ENCODE data around the gene PAFAH1B2.
A peak's percentile ranks its signal among the peaks of the same experiment; 100 is the strongest.

The PAFAH1B2 gene

DNA sequence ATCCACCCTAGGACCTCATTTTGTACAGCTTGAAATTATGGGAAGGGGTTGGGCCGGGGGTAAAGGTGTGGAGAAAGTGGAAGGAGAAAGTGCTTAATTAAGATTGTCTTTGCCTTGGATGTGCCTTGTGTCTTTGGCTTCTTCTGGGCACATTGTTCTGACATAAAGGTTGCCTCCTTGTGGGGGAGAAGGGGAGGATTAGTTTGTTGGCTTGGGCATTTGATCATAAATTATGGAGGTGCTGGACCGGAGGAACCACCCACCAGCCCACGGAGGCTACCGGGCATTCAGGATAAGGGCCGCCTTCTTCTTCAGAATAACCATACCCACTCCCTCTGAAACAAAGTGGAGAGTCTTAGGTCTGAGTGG, 1.3 kb downstream of the PAFAH1B2 start:
- no peak for FAIRE-seq
- peak; percentile 25 for DNase-seq (ENCODE audit: insufficient read length, low spot score)
- no peak for TF ChIP-seq POLR2A (IDR thresholded peaks at IDR 0.05; ENCODE audit: low read depth, low read length)

DNA sequence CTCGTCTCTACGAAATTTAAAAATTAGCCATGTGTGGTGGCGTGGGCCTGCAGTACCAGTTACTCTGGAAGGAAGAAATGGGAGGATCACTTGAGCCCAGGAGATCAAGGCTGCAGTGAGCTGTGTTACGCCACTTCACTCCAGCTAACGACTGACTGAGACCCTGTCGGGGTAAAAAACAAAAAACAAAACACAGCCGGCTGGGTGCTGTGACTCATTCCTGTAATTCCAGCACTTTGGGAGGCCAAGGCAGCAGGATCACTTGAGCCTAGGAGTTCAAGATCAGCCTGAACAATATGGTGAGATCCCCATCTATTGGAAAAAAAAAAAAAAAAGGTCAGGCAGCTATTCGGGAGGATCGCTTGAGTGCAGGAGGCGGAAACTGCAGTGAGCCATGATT, 2.4 kb downstream of the PAFAH1B2 start:
- TF ChIP-seq POLR2A (IDR thresholded peaks at IDR 0.05; ENCODE audit: low read depth, low read length): no peak
- no peak for FAIRE-seq
- DNase-seq (ENCODE audit: insufficient read length, low spot score): no peak

DNA sequence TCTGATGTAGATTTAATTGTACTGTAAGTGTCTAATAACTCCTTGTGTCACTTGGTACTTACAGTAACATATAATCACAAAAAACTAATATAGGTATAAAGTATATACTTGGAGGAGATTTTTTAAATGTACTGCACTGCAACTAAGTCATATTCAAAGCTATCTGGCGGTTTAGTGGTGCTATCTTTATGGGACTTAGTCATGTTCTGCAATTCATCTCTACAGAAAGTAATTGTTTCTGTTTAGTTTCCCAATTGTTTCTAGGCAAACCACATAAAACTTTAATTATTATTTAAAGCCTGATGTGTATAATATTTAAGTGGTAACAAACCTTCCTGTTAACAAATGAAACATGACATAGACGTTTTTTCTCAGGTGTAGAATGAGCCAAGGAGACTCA, 8.0 kb downstream of the PAFAH1B2 start:
- FAIRE-seq: no peak
- no peak for TF ChIP-seq POLR2A (IDR thresholded peaks at IDR 0.05; ENCODE audit: low read depth, low read length)
- no peak for DNase-seq (ENCODE audit: insufficient read length, low spot score)

DNA sequence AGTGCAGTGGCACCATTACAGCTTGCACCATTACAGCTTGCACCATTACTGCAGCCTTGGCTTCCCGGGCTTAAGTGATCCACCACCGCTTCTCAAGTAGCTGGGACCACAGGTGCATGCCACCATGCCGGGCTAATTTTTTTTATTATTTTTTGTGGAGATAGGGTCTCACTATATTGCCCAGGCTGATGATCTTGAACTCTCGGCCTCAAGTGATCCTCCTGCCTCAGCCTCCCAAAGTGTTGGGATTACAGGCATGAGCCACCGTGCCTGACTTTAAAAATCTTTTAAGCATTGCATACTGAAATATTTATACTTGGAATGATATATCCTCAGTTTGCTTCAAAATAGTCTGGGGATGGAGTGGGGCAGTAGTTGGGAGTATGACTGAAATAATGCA, 10.4 kb downstream of the PAFAH1B2 start:
- TF ChIP-seq POLR2A (IDR thresholded peaks at IDR 0.05; ENCODE audit: low read depth, low read length): no peak
- DNase-seq (ENCODE audit: insufficient read length, low spot score) (no peak), FAIRE-seq (no peak)

DNA sequence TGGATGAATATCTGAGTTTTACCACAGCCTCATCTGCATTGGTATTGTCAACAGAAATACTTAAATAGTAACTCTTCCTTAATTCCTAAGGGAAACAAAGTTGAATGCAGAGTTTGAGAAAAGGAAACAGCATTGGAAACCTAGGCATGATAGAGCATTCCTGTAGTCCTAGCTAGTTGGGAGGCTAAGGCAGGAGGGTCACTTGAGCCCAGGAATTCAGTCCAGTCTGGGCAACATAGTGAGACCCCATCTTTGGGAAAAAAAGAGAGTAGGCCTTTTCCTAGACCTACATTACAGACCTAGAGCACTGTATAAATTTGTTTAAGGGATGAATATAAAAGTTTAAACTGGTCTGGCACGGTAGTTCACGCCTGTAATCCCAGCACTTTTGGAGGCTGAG, 13.4 kb downstream of the PAFAH1B2 start:
- DNase-seq (ENCODE audit: insufficient read length, low spot score): no peak
- no peak for TF ChIP-seq POLR2A (IDR thresholded peaks at IDR 0.05; ENCODE audit: low read depth, low read length)
- FAIRE-seq: no peak

DNA sequence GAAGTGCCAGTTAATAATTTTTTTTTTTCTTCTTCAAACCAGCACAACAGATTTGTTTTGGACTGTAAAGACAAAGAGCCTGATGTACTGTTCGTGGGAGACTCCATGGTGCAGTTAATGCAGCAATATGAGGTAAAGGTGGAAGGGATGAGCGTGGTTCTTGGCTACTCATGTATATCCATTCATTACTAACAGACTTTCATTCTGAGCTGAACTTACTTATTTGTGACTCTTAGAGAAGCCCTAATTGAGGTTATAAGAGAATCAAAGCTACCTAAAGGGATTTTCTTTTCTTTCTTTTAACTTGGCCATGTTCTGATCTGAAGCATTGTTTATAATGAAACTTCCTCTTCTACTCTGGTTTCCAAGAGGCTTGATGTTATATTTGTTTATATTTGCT, 15.8 kb downstream of the PAFAH1B2 start:
- FAIRE-seq (no peak), DNase-seq (ENCODE audit: insufficient read length, low spot score) (no peak)

DNA sequence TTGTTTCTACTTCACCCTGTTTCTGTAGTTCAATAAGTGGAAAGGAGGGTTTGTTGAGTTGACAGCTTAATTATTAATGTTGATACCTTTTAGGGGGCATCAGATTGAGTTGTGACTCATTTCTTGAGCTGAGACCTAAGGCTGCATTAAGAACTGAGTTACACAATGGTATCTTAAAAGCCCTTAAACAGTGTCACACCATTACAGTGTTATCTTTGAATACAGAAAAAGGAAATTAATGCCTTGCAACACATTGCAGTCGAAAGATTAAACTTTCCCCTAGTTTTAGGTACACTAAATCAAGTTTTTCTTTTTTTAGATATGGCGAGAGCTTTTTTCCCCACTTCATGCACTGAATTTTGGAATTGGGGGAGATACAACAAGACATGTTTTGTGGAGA, 16.7 kb downstream of the PAFAH1B2 start:
- TF ChIP-seq POLR2A (IDR thresholded peaks at IDR 0.05; ENCODE audit: low read depth, low read length): no peak
- FAIRE-seq (no peak), DNase-seq (ENCODE audit: insufficient read length, low spot score) (no peak)

More for the DNA sequence above, 15.8 kb downstream of the PAFAH1B2 start:
- no peak for TF ChIP-seq POLR2A (IDR thresholded peaks at IDR 0.05; ENCODE audit: low read depth, low read length)

DNA sequence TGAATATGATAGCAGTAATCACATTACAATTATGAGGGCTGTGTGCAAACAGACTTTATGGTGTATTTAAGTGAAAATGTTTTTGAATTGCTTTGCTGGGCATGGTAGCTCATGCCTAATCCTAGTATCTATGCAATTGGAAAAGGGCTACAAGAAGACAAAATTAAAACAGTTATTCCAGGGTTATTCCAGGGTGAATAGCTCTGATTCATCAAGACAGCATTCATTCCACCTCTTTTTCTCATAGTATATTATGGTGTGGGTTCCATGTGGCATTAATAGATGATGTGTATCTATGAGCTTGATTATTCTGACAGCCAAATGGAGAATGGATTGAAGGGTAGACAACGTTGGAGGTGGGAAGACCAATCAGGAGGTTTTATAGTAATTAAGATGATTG, 22.4 kb downstream of the PAFAH1B2 start:
- no peak for DNase-seq (ENCODE audit: insufficient read length, low spot score)
- TF ChIP-seq POLR2A (IDR thresholded peaks at IDR 0.05; ENCODE audit: low read depth, low read length): no peak
- no peak for FAIRE-seq

DNA sequence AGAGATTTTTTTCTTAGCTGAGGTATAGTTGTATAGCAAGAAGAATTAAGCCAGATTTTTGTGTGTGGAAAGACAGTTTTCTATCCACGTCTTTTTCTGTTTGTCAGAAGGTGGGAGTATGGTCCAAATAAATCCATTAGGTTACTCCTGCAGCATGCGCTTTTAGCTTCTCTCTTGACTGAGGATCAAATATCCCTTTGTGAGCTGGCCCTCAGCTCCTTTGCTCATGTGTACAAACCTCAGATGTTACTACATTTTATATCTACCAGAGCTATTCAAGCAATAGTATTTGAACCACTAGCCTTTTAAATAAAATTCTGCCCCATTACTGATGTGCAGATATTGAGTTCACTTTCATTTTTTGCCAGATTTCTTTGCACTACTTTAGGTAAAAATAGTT, 25.6 kb downstream of the PAFAH1B2 start:
- TF ChIP-seq POLR2A (IDR thresholded peaks at IDR 0.05; ENCODE audit: low read depth, low read length): no peak
- FAIRE-seq: no peak

DNA sequence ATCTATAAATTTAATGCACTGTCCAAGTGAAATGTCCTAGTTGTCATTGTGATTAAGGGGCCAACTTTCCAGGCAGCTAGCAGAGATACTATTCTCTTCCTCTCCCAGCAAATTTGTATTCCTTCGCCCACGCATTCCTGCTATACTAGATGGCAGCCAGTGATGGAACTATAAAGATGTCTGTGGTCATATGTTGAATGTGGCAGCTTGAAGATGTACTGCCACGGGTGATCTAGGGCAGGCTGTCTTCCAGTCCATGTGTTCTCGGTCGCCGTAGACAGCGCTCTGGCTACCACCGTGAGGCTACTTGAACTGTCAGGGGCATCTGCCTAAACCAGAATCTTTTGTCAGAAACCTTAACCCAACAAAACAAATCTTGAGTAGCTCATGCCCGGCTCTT, 26.1 kb downstream of the PAFAH1B2 start:
- no peak for FAIRE-seq
- TF ChIP-seq POLR2A (IDR thresholded peaks at IDR 0.05; ENCODE audit: low read depth, low read length): no peak
- no peak for DNase-seq (ENCODE audit: insufficient read length, low spot score)

More for the DNA sequence above, 25.6 kb downstream of the PAFAH1B2 start:
- no peak for DNase-seq (ENCODE audit: insufficient read length, low spot score)

DNA sequence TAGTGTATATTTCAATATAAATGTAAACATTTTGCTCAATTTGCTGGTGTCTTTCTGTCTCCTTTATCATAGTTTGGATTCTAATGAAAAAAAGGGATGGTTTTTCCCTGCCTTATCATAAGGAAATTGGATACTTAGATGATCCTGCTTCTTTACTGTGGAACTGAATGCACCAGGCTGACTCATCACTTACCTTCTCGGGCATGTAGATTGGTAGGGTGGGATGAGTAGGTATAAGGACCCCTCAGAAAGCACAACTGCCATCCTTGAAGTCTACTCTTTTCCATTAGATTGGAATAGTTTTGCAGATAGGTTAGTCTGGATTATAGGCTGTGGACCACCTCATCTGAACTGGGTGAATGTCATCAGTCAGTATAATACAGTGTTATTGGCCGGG, 26.9 kb downstream of the PAFAH1B2 start:
- no peak for TF ChIP-seq POLR2A (IDR thresholded peaks at IDR 0.05; ENCODE audit: low read depth, low read length)
- no peak for DNase-seq (ENCODE audit: insufficient read length, low spot score)
- no peak for FAIRE-seq

DNA sequence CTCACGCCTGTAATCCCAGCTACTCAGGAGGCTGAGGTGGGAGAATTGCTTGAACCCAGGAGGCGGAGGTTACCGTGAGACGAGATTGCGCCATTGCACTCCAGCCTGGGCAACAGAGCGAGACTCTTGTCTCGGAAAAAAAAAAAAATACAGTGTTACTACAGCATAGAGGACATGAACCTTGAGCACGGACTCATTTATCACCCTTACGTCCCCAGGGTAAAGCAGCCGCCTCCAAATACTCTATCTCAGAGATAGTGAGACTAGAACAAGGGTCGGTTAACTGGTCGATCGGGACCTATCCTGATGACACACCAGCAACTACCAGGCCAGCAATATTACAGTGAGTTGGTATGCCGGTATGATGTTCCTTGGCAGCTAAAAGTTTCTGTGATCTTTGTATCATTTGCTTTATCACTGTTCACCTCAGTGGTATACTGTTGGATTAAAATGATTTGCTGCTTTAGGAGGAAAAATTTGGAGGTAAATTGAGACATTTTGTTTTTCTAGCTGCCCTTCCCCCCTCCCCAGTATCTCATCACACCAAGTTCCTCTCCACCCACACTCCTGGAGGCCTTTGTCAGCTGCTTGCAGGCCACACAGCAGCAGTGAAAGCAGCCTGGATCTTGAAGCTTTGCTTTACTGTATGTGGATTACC, 27.4 kb downstream of the PAFAH1B2 start:
- FAIRE-seq (no peak), DNase-seq (ENCODE audit: insufficient read length, low spot score) (no peak)
- no peak for TF ChIP-seq POLR2A (IDR thresholded peaks at IDR 0.05; ENCODE audit: low read depth, low read length)

DNA sequence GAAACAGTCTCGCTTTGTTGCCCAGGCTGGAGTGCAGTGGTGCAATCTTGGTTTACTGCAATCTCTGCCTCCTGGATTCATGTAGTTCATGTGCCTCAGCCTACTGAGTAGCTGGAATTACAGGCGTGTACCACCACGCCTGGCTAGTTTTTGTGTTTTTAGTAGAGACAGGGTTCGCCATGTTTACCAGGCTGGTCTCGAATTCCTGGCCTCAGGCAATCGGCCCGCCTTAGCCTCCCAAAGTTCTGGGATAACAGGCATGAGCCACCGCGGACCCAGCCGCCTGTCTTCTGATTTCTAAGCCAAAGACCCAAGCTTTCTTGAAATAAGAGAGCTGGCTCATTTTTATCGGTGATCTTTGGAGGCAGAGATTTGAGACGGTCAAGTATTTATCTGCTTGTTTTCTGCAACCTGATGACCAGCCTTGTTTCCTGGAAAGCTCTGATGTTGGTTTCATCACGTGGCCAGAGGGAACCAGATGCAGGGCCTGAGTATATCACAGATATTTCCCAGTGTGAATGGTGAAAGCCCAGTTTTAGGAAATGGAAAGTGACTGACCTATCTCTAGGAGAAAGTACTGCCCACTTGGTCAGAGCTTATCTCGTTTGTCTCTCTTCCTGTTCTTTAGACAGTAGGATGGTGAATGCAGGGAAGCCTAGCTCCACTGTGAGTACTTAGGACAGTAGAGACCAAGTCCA, 28.8 kb downstream of the PAFAH1B2 start:
- no peak for TF ChIP-seq POLR2A (IDR thresholded peaks at IDR 0.05; ENCODE audit: low read depth, low read length)
- DNase-seq (ENCODE audit: insufficient read length, low spot score) (no peak), FAIRE-seq (no peak)

DNA sequence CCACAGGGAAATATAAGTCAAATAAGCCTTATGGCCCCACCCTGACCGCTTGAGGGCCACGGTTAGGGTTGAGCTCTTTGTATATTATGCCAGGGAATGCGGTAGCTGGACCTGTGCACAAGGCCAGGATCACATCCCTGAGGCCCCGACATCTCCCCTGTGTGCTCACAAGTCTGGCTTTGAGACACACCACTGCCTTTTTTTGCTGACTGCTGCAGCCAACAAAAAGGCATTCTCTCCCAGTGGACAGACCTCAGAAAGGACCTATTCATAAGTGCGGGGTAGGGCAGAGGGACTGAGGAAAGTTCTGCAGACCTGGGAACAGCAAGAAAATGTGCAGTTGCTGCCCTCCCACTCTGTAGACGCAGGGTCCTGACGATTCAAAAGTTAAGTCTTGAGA, 31.0 kb downstream of the PAFAH1B2 start:
- no peak for DNase-seq (ENCODE audit: insufficient read length, low spot score)
- no peak for FAIRE-seq
- no peak for TF ChIP-seq POLR2A (IDR thresholded peaks at IDR 0.05; ENCODE audit: low read depth, low read length)

DNA sequence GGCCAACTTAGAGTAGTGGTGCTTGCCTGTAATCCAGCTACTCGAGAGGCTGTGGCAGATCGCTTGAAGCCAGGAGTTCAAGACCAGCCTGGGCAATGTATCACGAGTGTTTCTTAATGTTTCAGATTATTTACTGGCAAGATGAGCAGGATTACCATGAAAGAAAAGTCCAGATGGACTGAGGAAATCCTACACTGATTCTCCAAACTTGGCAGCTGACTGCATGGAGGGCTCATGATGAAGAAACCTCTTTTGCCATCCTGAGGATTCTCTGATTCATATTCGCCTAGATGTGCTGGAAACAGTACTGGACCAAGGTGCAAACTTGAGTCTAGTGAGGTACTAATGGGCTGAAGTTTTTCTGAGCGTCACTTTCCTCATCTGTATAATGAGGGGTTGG, 31.7 kb downstream of the PAFAH1B2 start:
- no peak for DNase-seq (ENCODE audit: insufficient read length, low spot score)
- FAIRE-seq: no peak
- no peak for TF ChIP-seq POLR2A (IDR thresholded peaks at IDR 0.05; ENCODE audit: low read depth, low read length)
